Fibroblast of pulmonary artery (primary cell): ENCODE data around the gene FAM53A.

Experiments
- DNase-seq: peaks from one replicate; pipeline ENCODE4 v3.0.0-alpha.2; 2010; ENCODE audit warnings: low read depth
- H3K4me3 ChIP-seq: replicated peaks from 2 replicates; pipeline ENCODE4 v1.5.1; 2011; ENCODE audit warnings: low read depth, mild to moderate bottlenecking, control low read depth, low read length, moderate library complexity
- CTCF ChIP-seq: IDR thresholded peaks from 2 replicates; pipeline ENCODE4 v1.5.1; 2011; ENCODE audit warnings: mild to moderate bottlenecking, control low read depth, low read length, inconsistent platforms; ENCODE audit errors: missing control alignments

The FAM53A gene

GRCh38 chr4:1666391-1666790 lies 17.7 kb downstream of the FAM53A start:
- no peak for DNase-seq
- TF ChIP-seq CTCF = no peak
- no peak overlapping the region for H3K4me3 ChIP-seq

GRCh38 chr4:1664141-1664540 lies 20.0 kb downstream of the FAM53A start:
- no peak for TF ChIP-seq CTCF
- H3K4me3 ChIP-seq = no peak overlapping the region
- DNase-seq = no peak

- no peak for DNase-seq
- H3K4me3 ChIP-seq = no peak overlapping the region
- no peak for TF ChIP-seq CTCF
Observed at GRCh38 chr4:1663549-1663948, 20.6 kb downstream of the FAM53A start.

GRCh38 chr4:1661695-1662094 lies 22.4 kb downstream of the FAM53A start:
- TF ChIP-seq CTCF = no peak
- DNase-seq = no peak
- no peak overlapping the region for H3K4me3 ChIP-seq

- no peak for TF ChIP-seq CTCF
- no peak overlapping the region for H3K4me3 ChIP-seq
- no peak for DNase-seq
Observed at GRCh38 chr4:1660948-1661677, 23.0 kb downstream of the FAM53A start.

- DNase-seq = no peak
- H3K4me3 ChIP-seq = no peak overlapping the region
- TF ChIP-seq CTCF = no peak
Observed at GRCh38 chr4:1659104-1660043, 24.7 kb downstream of the FAM53A start.
